Measurements from ENCODE around the gene KIRREL3.
"Not testable (repeated sequence)": the region's sequence is repeated elsewhere in the genome, so short reads cannot be mapped to it uniquely, and the experiment has no call there.

DNA sequence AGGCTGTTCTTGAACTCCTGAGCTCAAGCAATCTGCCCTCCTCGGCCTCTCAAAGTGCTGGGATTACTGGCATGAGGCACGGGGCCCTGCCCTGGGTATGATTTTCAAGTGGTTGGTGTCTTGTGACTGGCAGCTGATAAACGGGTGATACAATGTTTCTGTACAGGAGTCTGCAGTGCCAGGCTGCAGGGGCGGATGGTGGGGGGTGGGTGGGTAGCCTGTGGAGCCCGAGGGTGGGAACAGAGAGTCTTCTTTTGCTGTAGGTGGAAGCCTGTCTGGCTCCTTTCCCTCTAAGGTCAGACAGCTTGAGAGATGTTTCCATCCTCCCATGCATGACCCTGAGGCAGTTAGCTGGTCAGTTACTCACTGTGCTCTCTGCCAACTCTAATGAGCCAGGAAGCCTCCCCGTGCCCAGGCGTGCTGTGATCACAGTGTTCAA, 605.9 kb downstream of the KIRREL3 start:
- TF ChIP-seq YY1 (IDR thresholded peaks at IDR 0.05; ENCODE audit: insufficient read depth, insufficient read length); ZNF274 (IDR thresholded peaks at IDR 0.05; ENCODE audit: low read depth, low read length): not testable (repeated sequence)

Data from NT2/D1 (cell line).